Measurements from ENCODE around the gene CLASP1. TPM values are rescaled to one million over a fixed set of nuclear protein-coding genes. Genes with fewer than 3 reads are reported as not detected.
A peak's percentile ranks its signal among the peaks of the same experiment; 100 is the strongest.

Gene CLASP1
- total and polyA plus RNA-seq, 2 of the 8 experiments (the other 6 are each of a cell fraction or from before 2014, with no cell fraction given): 7.3 to 53.9 TPM

DNA sequence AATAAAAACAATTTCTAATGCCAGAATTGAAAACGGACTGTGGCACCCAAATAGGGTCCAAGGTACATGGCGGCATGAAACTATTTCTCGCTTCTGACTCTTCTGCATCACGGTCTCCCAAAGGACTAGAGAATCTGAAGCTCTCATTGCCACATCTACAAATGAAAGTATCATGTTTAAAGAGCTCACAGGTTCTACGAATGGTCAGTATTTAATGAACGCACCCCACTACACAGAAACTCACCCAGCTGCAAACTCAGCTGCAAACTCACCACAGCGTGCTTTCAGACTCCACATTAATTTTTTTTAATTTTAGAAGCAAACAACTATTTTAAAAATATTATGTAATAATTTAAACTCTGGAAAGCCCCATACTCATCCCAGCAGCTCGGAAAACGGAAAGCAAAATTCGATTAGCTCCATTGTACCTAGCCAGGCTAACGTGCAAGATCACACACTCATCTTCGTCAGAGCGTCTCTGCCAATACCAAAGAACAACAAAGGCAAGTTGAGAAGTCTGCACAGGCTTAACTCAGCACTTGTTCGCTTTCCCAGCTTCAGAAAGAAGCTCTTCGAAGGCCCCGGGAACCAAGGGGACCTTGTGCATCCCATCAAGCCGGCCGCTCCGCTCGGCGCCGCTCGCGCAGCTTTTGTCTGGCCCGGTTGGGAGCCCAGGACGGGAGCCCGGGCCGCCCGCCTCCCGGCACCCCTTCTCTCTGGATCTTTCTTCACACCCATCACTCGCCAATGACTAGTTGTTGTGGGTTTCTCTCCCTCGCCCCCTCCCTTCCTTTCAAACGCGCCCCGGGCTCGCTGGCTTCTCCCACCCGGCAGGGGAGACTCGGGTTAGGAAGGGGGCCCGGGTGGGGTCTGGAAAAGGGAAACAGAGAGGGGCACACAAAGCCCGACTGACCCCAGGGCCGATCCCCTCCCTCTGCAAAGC lies 785 bp downstream of the CLASP1 start:
- Histone ChIP-seq H3K79me2 (ENCODE audit: control insufficient read depth in 1 of 2, insufficient read depth in 2 of 2, low read length in 2 of 2) (peaks cover 14 to 63% of the 10 kb centered on the region in 2 experiments), H3K14ac (ENCODE audit: insufficient read length) (no peak overlapping the region)
- WGBS, 2 experiments (ENCODE audit: extremely low coverage in 1 of 2, insufficient coverage in 1 of 2, insufficient read length in 1 of 2, insufficient replicate concordance in 2 of 2, low coverage in 1 of 2, low lambda C conversion rate in 2 of 2, missing lambda C conversion rate in 1 of 2): 5% methylated on average over 26 of the region's 41 CpGs; no CpG with 5 or more reads in 1 of the 2 experiments
- TF ChIP-seq CREB1 (IDR thresholded peaks at IDR 0.05): no peak
- 0 out of 2 replicates have a peak, but pooled peaks have one; percentile 45 for TF ChIP-seq TAF1 (IDR thresholded peaks at IDR 0.05; ENCODE audit: low read depth, low read length)
- 0 out of 2 replicates have a peak, but pooled peaks have one; percentile 4 for TF ChIP-seq POLR2AphosphoS5 (IDR thresholded peaks at IDR 0.05; ENCODE audit: low read depth, low read length)
- 0 out of 4 replicates have a peak, but pooled peaks of 1 of the 2 experiments have one; percentile 64 for TF ChIP-seq SIN3A (conservative IDR thresholded peaks at IDR 0.05 in 1 of 2, IDR thresholded peaks at IDR 0.05 in 1 of 2; ENCODE audit: low read depth in 1 of 2, low read length in 2 of 2)
- no peak for TF ChIP-seq CTBP2 (IDR thresholded peaks at IDR 0.05; ENCODE audit: borderline replicate concordance, insufficient read depth, insufficient read length, low read length)
- TF ChIP-seq YY1 (IDR thresholded peaks at IDR 0.05; ENCODE audit: low read depth, low read length): 0 out of 2 replicates have a peak, but pooled peaks have one; percentile 12
- TF ChIP-seq KDM4A (IDR thresholded peaks at IDR 0.05; ENCODE audit: low read depth, low read length, severe bottlenecking): peak; percentile 45
- no peak for TF ChIP-seq BCL11A (IDR thresholded peaks at IDR 0.05; ENCODE audit: low read depth in 2 of 2, low read length in 2 of 2)
- TF ChIP-seq GTF2F1 (IDR thresholded peaks at IDR 0.05; ENCODE audit: borderline replicate concordance, low read depth, low read length): no peak
- peak; percentile 65; the same call in 1 of the 2 replicates for TF ChIP-seq PHF8 (conservative IDR thresholded peaks at IDR 0.05; ENCODE audit: low read depth, low read length)

More for the DNA sequence above, 785 bp downstream of the CLASP1 start:
- POLR2A ChIA-PET (ENCODE audit: partially characterized antibody): interaction anchor here (0.7 to 4.7 kb wide), 14 partner anchors 8 to 117 kb away, joined by 3 to 42 read pairs (median 3); partner anchors contain the start of genes NIFK and RNU4ATAC
- H3K4me1 ChIP-seq (replicated peaks in 1 of 4; ENCODE audit: control insufficient read depth in 3 of 4, insufficient read depth in 4 of 4, low read length in 3 of 4): peaks cover 0 to 5% (median 2%) of the 10 kb centered on the region in 4 experiments; a peak in 3 of 7 replicates
- H2BK12ac ChIP-seq (ENCODE audit: low read depth, low read length): no peak overlapping the region; the same call in 1 of the 2 replicates
- DNase-seq (ENCODE audit: low read depth in 1 of 2, low spot score in 2 of 2) (peak in 1 of 2 experiments; percentile 79), FAIRE-seq (no peak)
- H2BK120ac ChIP-seq (replicated peaks; ENCODE audit: low read depth, low read length): no peak overlapping the region
- peak overlapping the region; percentile 77 to 91 (median 82) for H3K4me3 ChIP-seq (ENCODE audit: extremely low read depth in 1 of 4, insufficient read depth in 2 of 4, low read depth in 3 of 4, low read length in 4 of 4)
- peak overlapping the region; percentile 42 for H4K91ac ChIP-seq (replicated peaks; ENCODE audit: insufficient read length, low read length)
- H3K27ac ChIP-seq (ENCODE audit: low read depth, low read length): peak overlapping the region; percentile 76
- H3K9ac ChIP-seq (replicated peaks in 1 of 4; ENCODE audit: extremely low read depth in 1 of 4, low read depth in 3 of 4, low read length in 3 of 4): peak overlapping the region; percentile 58 to 95 (median 83)
- peaks cover 8% of the 10 kb centered on the region for H3K23me2 ChIP-seq (ENCODE audit: low read depth, low read length)
- H3K4me2 ChIP-seq (ENCODE audit: insufficient read depth in 1 of 2, low read depth in 2 of 2, low read length in 2 of 2): peak overlapping the region; percentile 83 to 98
- H3K18ac ChIP-seq (ENCODE audit: extremely low read depth, low read length): peak overlapping the region; percentile 93
- H3K56ac ChIP-seq (replicated peaks; ENCODE audit: insufficient read length, low read depth, low read length): peak overlapping the region; percentile 84
- H3K36me3 ChIP-seq (ENCODE audit: control insufficient read depth in 2 of 4, insufficient read depth in 4 of 4, low read length in 3 of 4): no peaks in the 10 kb centered on the region
- H2BK5ac ChIP-seq (ENCODE audit: low read depth, low read length): peak overlapping the region; percentile 85
- peaks cover 3 to 7% of the 10 kb centered on the region in 2 experiments for H4K20me1 ChIP-seq (replicated peaks in 1 of 2; ENCODE audit: control insufficient read depth in 1 of 2, insufficient read depth in 2 of 2, low read length in 2 of 2)
- no peak overlapping the region for H2AK5ac ChIP-seq (ENCODE audit: low read depth, low read length)
- H2BK15ac ChIP-seq (ENCODE audit: low read length): no peak overlapping the region
- CTCF ChIA-PET (ENCODE audit: partially characterized antibody): interaction anchor here (0.7 kb wide), 2 partner anchors 20 to 50 kb away, joined by 3 read pairs; no protein-coding TSS in a partner anchor
- no peak overlapping the region for H3K23ac ChIP-seq (ENCODE audit: insufficient read length)
- peak overlapping the region; percentile 25 for H3K4ac ChIP-seq (replicated peaks; ENCODE audit: insufficient read length, low read depth, low read length)
- H3K79me1 ChIP-seq (ENCODE audit: low read depth, low read length): peaks cover 7% of the 10 kb centered on the region
- no peaks in the 10 kb centered on the region for H3K27me3 ChIP-seq (replicated peaks in 1 of 4; ENCODE audit: control insufficient read depth in 3 of 4, extremely low read depth in 1 of 4, insufficient read depth in 3 of 4, low read length in 3 of 4)
- H4K8ac ChIP-seq (ENCODE audit: extremely low read depth, insufficient read depth, low read length): peak overlapping the region; percentile 95
- 0 out of 2 replicates have a peak overlapping the region, but pooled peaks have one; percentile 73 for H2BK20ac ChIP-seq (ENCODE audit: low read length)
- H2AFZ ChIP-seq (ENCODE audit: low read length): peak overlapping the region; percentile 73; the same call in 1 of the 2 replicates
- no peaks in the 10 kb centered on the region for H3K9me3 ChIP-seq (ENCODE audit: insufficient read depth in 2 of 2, low read depth in 1 of 2, low read length in 1 of 2)
- peak overlapping the region; percentile 41 for H4K5ac ChIP-seq (ENCODE audit: insufficient read length, low read depth, low read length)

All from H1 (cell line).